ENCODE measurements around the gene WDR93.

Gene WDR93

DNA sequence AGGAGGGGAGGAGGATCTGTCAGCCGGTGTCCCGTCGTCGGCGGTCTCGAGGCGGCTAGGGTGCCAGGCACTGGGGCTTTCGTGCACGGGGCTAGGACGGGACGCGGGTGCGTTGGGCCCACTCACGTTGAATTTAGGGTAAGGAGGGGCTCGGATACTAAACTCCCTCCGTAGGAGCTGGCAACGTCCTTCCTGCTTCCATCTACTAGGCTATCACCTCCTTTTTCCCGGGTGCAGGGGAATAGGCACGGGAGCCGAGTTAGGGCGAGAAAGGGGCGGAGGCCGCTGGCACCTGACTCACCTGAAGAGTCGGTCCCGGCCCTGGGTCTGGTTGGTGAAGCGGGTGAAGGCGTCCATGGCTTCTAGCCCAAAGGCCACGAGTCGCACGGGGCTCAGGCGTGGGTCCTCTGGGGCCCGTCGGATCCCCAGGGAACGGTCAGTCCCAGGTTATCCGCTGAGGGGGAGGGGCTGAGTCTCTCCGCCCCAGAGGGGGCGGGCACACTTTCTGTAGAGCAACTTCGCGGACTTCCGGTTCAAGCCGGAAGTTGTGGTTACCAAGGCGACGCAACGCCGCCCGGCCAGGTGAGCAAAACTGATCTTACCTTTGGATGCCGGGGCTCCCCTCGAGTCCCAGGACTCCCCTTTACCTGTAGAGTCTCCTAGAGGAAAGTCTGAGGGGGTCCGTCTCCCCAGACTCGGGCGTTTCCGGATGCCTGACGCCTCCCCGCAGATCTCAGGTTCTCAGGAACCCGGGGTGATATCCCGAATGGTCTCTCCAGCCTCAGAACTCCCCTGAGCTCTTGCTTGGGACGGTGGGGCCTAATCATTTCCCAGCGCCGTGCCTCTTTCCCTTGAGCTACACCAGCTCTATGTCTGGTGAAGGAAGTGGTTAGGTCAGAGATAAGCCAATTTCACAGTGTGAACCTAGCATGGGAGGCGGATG is at the start of gene WDR93, which contains the start of gene PEX11A:
WDR93 (plus strand) TSS at position 536 of the 943 bp plus-strand sequence. CDS start 10,936 bp downstream, outside the sequence.
PEX11A (minus strand) TSS at position 479 of the 943 bp plus-strand sequence; CDS start at position 357, 122 bp downstream.
- peak; percentile 62 for DNase-seq

DNA sequence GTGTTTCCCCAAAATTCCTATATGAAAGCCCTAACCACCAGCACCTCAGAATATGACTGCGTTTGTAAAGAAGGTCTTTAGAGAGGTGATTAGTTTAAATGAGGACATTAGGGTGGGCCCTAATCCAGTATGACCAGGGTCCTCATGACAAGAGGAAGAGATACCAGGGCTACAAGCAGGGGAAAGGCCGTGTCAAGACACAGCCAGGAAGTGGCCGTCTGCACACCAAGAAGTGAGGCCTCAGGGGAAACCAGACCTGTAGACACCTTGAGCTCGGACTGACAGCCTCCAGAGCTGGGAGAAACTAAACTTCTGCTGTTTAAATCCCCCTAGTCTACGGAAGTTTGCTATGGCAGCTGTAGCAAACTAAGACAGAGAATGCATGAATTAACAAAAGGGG is 49.6 kb upstream of the WDR93 start:
- DNase-seq = no peak

DNA sequence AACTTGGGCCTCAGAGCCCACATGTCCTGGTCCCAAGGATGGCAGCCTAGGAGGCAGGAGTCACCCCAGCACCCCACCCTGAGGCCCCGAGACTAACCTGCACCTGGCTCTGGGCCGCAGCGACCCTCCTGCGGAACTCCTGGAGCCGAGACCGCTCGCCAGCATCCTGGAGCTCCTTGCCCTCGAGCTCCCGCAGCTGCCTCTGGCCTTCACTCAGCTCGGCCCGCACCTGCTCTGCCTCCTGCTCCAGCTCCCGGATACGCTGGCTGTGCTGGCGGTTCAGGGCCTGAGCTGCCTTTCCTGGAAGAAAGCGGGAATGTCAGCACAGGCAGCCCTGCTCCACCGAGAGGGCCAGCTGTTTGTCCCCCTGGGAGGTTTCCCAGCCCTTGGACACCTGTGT is 48.5 kb upstream of the WDR93 start:
- no peak for DNase-seq

DNA sequence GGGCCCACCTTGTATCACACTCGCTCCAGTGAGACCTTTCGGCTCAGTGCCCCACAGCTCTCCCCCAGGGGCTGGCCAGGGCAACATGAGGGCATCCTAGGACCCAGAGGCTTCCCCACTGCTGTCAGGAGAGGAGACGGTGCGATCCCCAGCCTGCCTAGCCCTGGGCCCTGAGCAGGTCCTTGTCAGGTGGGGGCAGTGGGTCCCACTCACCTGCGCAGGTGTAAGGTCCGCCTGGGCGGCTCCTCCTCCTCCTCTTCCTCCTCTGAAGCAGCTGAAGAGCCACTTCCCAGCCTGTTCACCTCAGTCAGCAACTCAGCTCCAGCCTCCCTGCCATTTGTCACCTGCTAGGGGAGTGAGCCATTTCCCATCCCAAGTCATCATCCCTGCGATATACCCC is 44.9 kb upstream of the WDR93 start:
- no peak for DNase-seq

DNA sequence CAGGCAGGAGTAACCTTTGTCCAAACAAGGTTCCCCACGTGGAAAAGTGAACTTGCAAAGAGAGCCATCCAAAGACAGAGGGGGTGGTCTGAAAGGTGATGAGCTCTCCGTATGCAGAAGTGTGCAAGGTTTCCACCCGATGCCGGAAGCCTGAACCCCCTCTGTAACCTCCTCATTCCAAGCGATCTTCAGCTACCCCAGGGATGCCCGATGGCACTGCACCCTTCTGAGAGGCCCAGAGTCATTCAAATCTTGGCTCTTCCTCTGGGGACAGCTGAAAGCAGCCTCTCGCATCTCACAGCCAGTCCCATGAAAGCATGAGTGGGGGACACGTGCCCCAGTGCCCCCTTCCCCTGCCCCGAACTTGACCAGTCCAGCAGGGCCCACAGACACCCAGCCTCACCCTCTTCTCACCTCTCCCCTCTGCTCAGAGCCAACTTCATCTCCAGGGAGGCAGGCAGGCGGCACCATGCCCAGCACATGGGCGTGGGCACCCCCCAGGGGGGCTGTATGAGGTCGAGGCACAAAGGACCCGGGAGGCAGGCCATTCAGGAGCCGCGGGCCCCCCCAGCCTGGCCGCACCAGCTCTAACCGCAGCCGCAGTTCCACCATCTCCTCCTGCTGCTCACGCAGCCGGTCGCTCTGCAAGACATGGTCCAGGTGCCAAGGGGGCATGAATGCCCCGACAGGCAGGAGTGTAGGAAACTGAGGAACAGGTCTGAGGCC is 44.0 kb upstream of the WDR93 start:
- no peak for DNase-seq

DNA sequence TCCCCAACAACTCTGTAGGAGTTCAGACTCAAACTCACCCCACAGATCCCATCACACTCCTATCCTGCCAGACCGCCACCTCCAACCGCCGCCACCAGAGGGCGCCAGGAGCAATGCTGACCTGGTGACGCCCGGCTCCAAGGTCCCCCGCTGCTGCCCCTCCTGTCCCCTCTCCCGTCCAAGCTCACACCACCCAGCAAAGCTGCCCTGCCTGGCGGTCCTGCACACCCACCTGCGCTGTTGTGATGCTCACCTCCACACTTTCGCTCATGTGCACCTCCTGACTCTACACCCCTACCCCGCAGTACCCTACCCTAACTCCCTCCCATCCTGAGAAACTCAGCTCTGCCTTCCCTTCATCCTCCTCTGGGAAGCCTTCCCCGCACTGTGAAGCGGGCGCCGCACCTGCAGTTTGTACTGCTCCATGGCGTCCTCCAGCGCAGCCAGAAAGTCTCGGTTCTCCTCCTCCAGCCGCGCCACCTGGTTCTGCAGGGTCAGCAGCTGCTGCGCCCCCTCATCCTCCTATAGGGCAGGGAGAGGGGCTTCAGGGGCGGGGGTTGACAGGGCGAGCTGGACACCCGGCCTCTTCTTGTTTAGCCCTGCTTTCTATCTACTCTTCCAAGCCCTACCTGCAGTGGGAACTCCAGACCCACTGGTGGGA is 43.3 kb upstream of the WDR93 start:
- DNase-seq = no peak

DNA sequence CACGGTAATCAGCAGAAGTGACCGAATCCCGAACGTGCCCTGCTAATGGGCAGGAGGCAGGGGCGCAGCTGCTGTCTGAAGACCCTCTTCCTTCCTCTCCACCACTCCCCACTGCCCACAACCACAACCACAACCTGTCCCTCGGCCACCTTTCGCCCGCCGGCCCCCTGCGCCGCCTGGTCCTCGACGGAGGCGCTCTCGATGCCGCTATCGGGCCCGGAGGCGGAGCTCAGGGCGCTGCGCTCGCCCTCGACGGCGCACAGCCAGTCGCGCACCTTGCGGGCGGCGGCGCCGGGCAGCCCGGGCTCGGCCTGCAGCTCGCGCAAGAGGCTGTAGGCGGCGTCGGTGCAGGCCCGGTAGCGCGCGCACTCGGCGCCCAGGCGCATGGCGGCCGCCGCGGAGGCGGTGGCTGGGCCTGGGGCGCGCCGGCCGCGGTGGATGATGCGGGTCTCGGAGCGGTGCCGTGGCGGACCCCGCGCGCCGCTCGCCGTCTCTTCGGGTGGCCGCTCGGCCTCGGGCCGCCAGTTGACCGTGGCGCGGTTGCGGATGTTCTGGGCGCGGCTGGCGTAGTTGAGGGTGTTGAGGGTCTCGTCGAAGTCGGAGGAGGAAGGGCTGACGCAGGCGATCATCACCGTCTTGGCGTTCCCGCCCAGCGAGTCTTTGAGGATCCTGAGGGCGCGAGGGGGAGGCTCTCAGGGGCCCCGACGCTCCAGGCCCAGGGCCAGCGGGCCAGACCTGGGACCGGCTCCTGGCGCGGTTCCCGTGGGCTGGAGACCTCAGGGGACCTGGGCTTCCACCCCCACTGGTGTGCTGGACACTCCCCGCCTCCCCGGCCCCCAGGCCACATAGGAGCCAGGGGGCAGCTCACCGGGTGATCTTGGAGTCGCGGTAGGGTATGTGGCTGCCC is 42.3 kb upstream of the WDR93 start:
- no peak for DNase-seq

DNA sequence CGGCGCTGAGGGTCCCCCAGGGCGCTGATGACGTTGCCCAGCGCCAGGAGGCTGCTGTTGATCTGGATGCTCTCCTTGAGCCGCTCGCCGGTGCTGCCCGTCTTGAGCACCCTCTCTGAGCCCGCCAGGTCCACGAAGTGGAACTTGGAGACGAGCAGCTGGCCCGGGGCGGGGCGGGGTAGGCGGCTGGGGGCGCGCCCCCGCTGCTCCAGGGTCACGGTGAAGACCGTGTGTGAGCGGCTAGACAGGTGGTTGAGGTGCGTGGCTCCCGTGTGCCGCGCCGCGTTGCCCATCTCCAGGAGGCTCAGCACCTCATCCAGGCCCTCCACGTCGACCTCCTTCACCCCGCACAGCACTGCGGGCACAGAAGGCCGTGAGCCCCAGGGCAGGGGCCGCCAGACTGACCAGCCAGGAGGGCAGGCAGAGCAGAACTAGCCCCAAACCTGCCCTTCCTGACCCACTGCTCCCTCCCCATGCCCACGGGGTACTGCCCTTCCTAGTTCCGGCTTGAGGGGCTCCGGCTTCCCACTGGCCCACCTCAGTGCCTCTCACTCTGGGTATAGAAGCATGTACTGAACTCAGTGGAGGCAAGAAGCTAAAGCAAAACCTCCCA is 41.5 kb upstream of the WDR93 start:
- DNase-seq = no peak

DNA sequence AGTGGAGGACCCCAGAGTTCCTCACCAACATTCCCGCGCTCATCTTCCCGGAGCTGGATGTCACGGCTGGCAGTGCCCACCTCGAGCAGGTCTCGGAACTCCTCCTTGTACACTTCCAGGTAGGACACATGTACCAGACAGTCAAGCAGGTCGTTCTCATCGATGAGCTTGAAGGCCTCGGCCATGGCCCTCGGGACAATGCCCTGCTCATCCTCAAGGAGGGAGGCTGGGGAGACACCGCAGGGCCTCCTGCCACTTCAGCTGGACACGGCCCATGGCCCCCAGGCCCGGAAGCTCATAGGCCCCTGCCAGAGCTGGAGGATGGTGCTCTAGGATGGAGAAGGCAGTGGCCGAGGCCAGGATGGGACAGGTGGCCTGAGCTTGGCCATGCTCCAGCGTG is 40.9 kb upstream of the WDR93 start:
- DNase-seq = no peak

DNA sequence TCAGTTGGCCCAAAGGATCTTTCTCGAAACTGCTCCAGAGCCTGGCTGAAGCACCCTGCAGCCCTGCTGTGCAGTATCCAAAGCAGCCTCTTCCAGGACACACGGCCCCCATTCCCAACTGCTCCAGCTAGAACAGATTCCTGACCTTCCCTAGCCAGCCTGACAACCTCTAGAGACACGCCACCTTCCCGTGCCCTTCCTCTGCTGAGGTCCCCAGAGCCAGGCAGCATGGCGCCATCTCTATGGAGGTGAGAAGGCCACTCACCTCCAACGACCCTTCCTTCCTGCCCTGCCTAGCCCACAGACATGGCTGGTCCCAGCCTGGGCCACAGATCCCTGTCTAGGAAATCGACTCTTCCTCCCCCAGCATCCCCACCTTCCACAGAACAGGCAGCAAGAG is 38.5 kb upstream of the WDR93 start:
- DNase-seq = no peak

DNA sequence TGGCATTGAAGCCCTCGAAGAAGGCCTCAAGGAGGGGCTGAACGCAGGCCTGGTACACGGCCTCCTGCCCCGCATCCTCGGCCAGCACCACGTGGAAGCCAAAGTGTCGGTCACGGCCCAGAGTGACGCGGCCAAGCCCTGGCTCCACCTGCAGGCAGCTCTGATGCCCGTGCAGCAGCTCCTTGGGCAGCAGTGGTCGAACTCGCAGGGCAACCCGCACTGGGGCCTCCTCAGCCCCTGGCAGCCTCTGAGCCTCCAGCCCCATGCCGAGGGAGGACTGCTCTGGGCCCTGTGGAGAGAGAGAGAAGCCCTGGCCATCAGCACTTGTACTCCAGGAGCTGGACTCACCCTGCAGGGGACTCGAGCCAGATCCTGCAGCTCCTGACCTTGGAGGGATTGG is 37.9 kb upstream of the WDR93 start:
- DNase-seq = no peak

DNA sequence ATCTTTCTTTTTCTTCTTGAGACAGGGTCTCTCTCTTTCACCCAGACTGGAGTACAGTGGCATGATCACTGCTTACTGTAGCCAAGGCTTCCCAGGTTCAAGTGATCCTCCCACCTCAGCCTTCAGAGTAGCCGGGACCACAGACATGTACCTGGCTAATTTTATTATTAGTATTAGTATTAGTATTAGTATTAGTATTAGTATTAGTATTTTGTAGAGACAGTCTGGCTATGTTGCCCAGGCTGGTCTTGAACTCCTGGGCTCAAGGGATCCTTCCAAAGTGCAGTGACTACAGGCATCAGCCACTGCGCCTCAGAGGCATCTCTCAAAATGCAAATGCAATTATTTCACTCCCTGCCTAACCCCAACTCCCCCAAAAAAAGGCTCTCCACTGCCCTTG is 37.0 kb upstream of the WDR93 start:
- DNase-seq = no peak

DNA sequence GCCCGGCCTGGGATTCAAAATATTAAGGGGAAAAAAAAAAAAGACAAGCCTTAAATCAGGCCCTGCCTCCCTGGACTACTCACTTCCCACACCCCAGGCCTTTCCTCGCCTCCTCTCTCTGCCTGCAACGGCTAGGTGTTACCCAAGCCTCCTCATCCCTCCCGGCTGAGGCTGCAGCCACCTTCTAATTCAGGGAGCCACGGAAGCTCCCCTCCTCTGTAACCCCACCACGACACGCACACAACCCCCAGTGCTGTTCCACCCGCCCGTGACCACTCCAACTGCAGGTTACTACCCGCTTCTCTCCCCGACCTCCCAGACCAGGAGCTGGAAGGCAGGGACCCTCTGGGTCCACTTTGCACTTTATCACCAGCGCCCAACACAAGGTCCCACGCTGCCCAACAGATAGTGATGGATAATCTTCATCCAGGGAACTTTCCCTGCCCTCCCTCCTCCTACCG is 36.3 kb upstream of the WDR93 start:
- no peak for DNase-seq

DNA sequence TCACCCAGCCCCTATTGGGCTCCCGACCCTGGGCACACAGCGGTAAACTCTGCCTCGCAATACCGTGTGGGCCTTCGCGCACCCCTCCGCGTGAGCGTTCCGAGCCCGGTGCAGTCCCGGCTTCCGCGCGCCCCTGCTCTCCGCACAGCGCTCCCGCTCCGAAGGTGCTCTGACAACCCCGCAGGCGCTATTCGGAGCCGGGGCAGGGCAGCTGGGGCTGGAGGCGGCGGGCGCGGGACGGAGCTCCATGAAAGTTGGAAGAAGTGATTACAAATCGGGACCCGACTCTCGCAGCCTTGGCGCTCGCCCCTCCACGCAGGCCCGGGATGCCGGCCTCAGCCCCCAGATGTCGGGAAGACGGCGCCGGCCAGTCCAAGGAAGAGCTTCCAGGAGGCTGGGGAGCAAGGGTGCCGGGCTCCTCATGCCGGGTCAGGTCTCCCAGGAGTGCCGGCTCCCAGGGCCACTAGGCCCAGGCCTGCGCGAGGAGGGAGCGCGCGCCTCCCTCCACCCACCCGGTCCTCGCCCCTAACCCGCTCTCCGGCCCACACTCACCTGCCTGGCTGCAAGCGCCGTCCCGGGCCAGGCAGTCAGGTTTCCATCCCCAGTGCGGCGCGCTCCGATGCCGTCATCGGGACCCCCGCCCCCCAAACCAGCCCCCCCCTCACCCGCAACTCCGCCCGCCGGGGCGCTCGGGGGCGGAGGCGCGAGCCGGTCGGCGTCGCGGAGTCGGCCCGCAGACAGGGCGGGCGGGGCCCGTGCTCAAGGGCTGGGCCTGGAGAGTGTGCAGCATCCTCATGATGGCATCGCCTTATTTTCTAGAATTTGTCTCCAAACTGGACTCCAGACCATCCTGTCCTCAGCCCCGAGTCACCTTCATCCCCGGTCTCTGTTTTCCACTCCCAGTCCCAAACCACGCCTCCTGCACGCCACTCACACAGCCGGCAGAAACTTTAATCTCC is 35.5 kb upstream of the WDR93 start, which contains the start of gene KIF7:
KIF7 (minus strand) TSS at position 621 of the 959 bp plus-strand sequence. CDS start 2,537 bp downstream, outside the sequence.
- no peak for DNase-seq

DNA sequence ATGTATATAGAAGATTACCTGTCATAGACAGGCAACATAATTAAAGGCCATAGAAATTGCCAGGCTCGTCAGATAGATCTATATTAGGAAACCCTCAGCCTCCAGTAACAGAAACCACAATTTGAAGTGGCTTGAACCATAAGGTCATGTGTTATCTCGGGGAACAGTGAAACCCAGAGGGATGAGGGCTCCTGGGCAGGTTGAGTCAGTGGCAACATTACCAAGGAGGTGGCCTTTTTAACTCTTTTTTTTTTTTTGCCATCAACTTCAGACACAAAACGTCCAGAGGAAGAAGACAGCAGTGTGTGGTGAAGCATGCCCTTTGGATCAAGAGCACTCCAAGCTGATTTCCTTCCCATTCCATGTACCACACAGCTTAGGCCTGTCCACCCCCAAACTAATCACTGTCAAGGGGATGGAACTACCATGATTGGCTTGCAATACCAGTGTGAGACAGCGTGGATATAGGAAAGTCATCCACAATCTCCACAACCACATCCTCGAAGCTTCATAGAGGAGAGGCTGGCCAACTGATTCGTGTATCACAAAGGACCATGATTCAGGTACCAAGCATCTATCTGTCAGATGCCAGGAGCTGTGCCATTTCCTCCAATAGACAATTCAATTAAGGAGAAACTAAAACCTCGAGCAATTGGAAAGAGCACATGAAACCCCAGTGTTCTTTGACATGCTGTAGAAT is 34.3 kb upstream of the WDR93 start:
- DNase-seq = no peak

DNA sequence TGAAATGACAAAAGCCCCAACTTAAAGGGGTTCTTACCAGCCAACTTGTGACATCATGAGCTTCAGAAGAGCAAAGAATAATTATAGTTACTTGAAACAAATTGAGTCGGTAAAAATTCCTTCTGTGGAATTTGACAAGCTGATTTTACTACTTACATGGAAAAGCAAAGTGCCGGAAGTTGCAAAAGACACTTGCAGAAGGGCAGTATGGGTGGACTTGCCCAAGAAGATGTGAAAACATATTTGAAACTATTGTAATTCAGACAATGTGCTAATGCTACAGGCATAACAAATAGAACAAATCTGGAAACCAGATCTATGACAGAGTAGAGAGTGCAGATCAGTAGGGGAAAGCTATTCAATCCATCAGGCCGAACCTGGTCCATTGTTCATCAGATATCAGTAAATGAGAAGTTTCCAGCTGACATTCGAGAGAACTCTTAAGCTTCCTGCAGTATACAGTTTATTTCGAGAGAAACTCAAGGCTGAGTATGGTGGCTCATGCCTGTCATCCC is 32.9 kb upstream of the WDR93 start:
- DNase-seq = no peak

DNA sequence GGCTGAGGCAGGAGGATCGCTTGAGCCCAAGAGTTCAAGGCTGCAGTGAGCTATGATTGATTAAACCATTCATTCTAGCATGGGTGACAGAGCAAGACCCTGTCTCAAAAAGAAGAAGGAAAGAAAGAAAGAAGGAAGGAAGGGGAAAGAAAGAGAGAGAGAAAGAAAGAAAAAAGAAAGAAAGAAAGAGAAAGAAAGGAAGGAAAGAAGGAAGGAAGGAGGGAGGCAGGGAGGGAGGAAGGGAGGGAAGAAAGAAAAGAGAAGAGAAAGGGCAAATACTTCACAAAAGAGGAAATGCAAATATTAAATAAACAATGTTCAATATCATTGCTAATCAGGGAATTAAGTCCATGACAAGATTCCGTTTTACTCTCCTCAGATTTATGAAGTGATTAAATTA is 31.3 kb upstream of the WDR93 start:
- no peak for DNase-seq

DNA sequence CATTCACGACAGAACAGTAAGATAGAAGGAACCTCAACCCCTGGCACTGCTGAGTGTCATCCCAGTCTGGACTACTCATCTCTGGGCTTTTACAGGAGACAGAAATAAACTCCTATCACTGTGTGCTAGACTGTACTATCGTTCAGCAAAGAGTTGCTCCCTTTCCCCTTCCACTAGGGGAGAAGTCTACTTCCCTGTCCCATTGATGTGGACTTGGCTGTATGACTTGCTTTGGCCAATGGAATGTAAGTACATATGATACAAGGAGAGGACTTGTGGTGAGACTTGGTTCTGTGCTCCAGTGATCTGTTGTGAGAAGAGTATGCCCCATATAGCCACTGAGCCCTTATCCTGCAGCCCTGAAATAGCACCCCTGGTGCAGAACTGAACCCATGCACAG is 30.1 kb upstream of the WDR93 start:
- no peak for DNase-seq

DNA sequence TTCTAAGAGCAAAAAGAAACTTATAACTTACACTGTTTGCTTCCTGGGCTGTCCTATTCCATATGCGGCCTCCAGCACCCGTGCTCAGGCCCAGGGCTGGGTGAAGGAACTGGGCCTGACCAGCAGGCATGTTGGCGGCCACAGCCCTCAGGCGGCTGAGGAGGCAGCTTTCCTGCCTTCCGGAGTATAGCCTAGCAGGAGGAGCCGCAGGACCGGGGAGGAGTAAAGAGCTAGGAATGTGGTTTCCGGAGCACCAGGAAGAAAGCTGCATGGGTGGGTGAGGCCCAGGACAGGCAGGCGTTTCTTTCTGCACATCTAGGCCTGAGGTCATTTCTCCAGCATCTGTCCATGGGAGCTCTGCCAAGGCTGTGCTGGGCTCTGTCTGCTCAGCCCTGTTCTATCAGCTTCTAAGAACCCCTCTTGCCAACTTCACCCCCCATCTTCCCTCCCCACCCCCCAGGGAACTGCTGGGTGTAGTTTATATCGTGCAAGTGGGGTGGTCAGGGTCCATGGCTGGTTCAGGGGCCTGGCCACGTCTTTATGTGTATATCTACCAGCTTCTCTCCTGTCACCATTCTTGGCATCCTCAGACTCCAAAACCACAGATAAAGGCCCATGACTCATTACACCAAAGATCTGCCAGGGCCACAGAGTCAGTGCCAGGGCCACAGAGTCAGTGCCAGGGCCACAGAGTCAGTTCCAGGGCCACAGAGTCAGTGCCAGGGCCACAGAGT is 27.6 kb upstream of the WDR93 start:
- DNase-seq = no peak

All from NCI-H510A (cell line).